Duodenal mucosa (tissue), 2 donors: ENCODE measurements around the gene EVC.

Experiments
- H3K27ac ChIP-seq: one replicate; pipeline ENCODE4 v1.7.0; 2013; ENCODE audit warnings: low read depth, low read length
- H3K27me3 ChIP-seq, 2 donors: one replicate each; pipeline ENCODE4 v1.7.0; 2013; ENCODE audit warnings: low read length in 2 of 2, control low read depth in 1 of 2; ENCODE audit not compliant: insufficient read depth in 2 of 2, control insufficient read depth in 1 of 2
- H3K36me3 ChIP-seq, 2 donors: one replicate each; pipeline ENCODE4 v1.7.0; 2013; ENCODE audit warnings: low read length in 2 of 2, control low read depth in 1 of 2; ENCODE audit not compliant: insufficient read depth in 2 of 2, control insufficient read depth in 1 of 2
- H3K4me1 ChIP-seq, 2 donors: one replicate each; pipeline ENCODE4 v1.7.0; 2013; ENCODE audit warnings: low read length in 2 of 2, control low read depth in 1 of 2; ENCODE audit not compliant: insufficient read depth in 2 of 2, control insufficient read depth in 1 of 2
- H3K4me3 ChIP-seq, 2 donors: one replicate each; pipeline ENCODE4 v1.7.0; 2013; ENCODE audit warnings: low read length in 2 of 2, low read depth in 1 of 2
- H3K9ac ChIP-seq, 2 donors: one replicate each; pipeline ENCODE4 v1.7.0; 2013; ENCODE audit warnings: low read length in 2 of 2, low read depth in 1 of 2
- H3K9me3 ChIP-seq, 2 donors: one replicate each; pipeline ENCODE4 v1.7.0; 2013; ENCODE audit warnings: low read length in 2 of 2, control low read depth in 1 of 2; ENCODE audit not compliant: control insufficient read depth in 1 of 2

EVC gene

GRCh38 chr4:5784960-5785611 lies 74.1 kb downstream of the EVC start:
- Histone ChIP-seq H3K27me3 (no peaks in the 10 kb centered on the region), H3K4me1 (no peaks in the 10 kb centered on the region), H3K36me3 (peaks cover 0 to 6% of the 10 kb centered on the region in 2 donors), H3K4me3 (no peak overlapping the region), H3K9ac (no peak overlapping the region), H3K27ac (no peak overlapping the region), H3K9me3 (no peaks in the 10 kb centered on the region)

GRCh38 chr4:5785806-5786680 lies 75.0 kb downstream of the EVC start:
- H3K27me3 ChIP-seq: no peaks in the 10 kb centered on the region
- H3K36me3 ChIP-seq: peaks cover 0 to 6% of the 10 kb centered on the region in 2 donors
- no peak overlapping the region for H3K27ac ChIP-seq
- H3K4me1 ChIP-seq: no peaks in the 10 kb centered on the region
- H3K9me3 ChIP-seq: no peaks in the 10 kb centered on the region
- no peak overlapping the region for H3K4me3 ChIP-seq
- H3K9ac ChIP-seq: no peak overlapping the region

GRCh38 chr4:5787311-5787710 lies 76.3 kb downstream of the EVC start:
- H3K27me3 ChIP-seq: no peaks in the 10 kb centered on the region
- no peak overlapping the region for H3K4me3 ChIP-seq
- H3K9me3 ChIP-seq: no peaks in the 10 kb centered on the region
- peaks cover 0 to 6% of the 10 kb centered on the region in 2 donors for H3K36me3 ChIP-seq
- no peak overlapping the region for H3K27ac ChIP-seq
- H3K4me1 ChIP-seq: no peaks in the 10 kb centered on the region
- H3K9ac ChIP-seq: no peak overlapping the region

- Histone ChIP-seq H3K9me3 (no peaks in the 10 kb centered on the region), H3K4me3 (no peak overlapping the region), H3K27ac (no peak overlapping the region), H3K4me1 (no peaks in the 10 kb centered on the region), H3K27me3 (no peaks in the 10 kb centered on the region), H3K9ac (no peak overlapping the region), H3K36me3 (peaks cover 0 to 6% of the 10 kb centered on the region in 2 donors)
Observed at GRCh38 chr4:5788144-5788543, 77.1 kb downstream of the EVC start.

GRCh38 chr4:5789141-5789540 lies 78.1 kb downstream of the EVC start:
- H3K9me3 ChIP-seq: no peaks in the 10 kb centered on the region

GRCh38 chr4:5790546-5790857 lies 79.5 kb downstream of the EVC start:
- peaks cover 0 to 6% of the 10 kb centered on the region in 2 donors for H3K36me3 ChIP-seq
- H3K4me3 ChIP-seq: no peak overlapping the region
- no peaks in the 10 kb centered on the region for H3K9me3 ChIP-seq

More at GRCh38 chr4:5789141-5789540, 78.1 kb downstream of the EVC start:
- H3K27ac ChIP-seq: no peak overlapping the region
- no peaks in the 10 kb centered on the region for H3K4me1 ChIP-seq
- no peaks in the 10 kb centered on the region for H3K27me3 ChIP-seq
- peaks cover 0 to 6% of the 10 kb centered on the region in 2 donors for H3K36me3 ChIP-seq
- no peak overlapping the region for H3K9ac ChIP-seq
- H3K4me3 ChIP-seq: no peak overlapping the region

GRCh38 chr4:5791654-5792053 lies 80.7 kb downstream of the EVC start:
- H3K4me1 ChIP-seq: no peaks in the 10 kb centered on the region
- H3K9ac ChIP-seq: no peak overlapping the region
- peaks cover 0 to 6% of the 10 kb centered on the region in 2 donors for H3K36me3 ChIP-seq
- no peaks in the 10 kb centered on the region for H3K27me3 ChIP-seq
- no peak overlapping the region for H3K27ac ChIP-seq
- no peak overlapping the region for H3K4me3 ChIP-seq
- H3K9me3 ChIP-seq: no peaks in the 10 kb centered on the region

More at GRCh38 chr4:5790546-5790857, 79.5 kb downstream of the EVC start:
- Histone ChIP-seq H3K27me3 (no peaks in the 10 kb centered on the region), H3K9ac (no peak overlapping the region), H3K4me1 (no peaks in the 10 kb centered on the region), H3K27ac (no peak overlapping the region)

GRCh38 chr4:5793514-5793913 lies 82.5 kb downstream of the EVC start:
- Histone ChIP-seq H3K27me3 (no peaks in the 10 kb centered on the region), H3K9me3 (no peaks in the 10 kb centered on the region), H3K36me3 (peaks cover 0 to under 1% of the 10 kb centered on the region in 2 donors), H3K4me1 (no peaks in the 10 kb centered on the region), H3K9ac (no peak overlapping the region), H3K4me3 (no peak overlapping the region), H3K27ac (no peak overlapping the region)

GRCh38 chr4:5795580-5795979 lies 84.6 kb downstream of the EVC start:
- H3K27me3 ChIP-seq: no peaks in the 10 kb centered on the region

GRCh38 chr4:5796976-5797375 lies 86.0 kb downstream of the EVC start:
- Histone ChIP-seq H3K27ac (no peak overlapping the region), H3K4me1 (no peaks in the 10 kb centered on the region), H3K9ac (no peak overlapping the region), H3K36me3 (no peaks in the 10 kb centered on the region), H3K9me3 (no peaks in the 10 kb centered on the region), H3K27me3 (no peaks in the 10 kb centered on the region), H3K4me3 (no peak overlapping the region)

More at GRCh38 chr4:5795580-5795979, 84.6 kb downstream of the EVC start:
- Histone ChIP-seq H3K4me1 (no peaks in the 10 kb centered on the region), H3K36me3 (no peaks in the 10 kb centered on the region), H3K27ac (no peak overlapping the region), H3K9me3 (no peaks in the 10 kb centered on the region), H3K9ac (no peak overlapping the region), H3K4me3 (no peak overlapping the region)
